D721Med (cell line): ENCODE data around the gene HDLBP.

Experiments used
- DNase-seq: peaks from one replicate; pipeline ENCODE4 v3.0.0; 2011; ENCODE audit warnings: low spot score; ENCODE audit not compliant: insufficient read length
- FAIRE-seq: peaks from 2 replicates; lab custom pipeline; 2011; peaks lifted over from hg19 to GRCh38; lab: Jason Lieb, UNC
- CTCF ChIP-seq: IDR thresholded peaks from 2 replicates; pipeline ENCODE4 v1.5.1; 2012; ENCODE audit warnings: mild to moderate bottlenecking, control low read depth; ENCODE audit not compliant: insufficient read depth; ENCODE audit errors: missing control alignments

HDLBP gene

GRCh38 chr2:241226723-241227572, 88.5 kb downstream of the HDLBP start:
- FAIRE-seq = no peak
- no peak for TF ChIP-seq CTCF
- DNase-seq = no peak

GRCh38 chr2:241225983-241226382, 89.5 kb downstream of the HDLBP start:
- no peak for TF ChIP-seq CTCF
- FAIRE-seq (no peak), DNase-seq (no peak)

GRCh38 chr2:241225545-241225944, 89.9 kb downstream of the HDLBP start:
- DNase-seq = no peak
- TF ChIP-seq CTCF = no peak
- no peak for FAIRE-seq

GRCh38 chr2:241224851-241225438, 90.5 kb downstream of the HDLBP start:
- FAIRE-seq (no peak), DNase-seq (no peak)
- no peak for TF ChIP-seq CTCF

GRCh38 chr2:241224018-241224850, 91.2 kb downstream of the HDLBP start:
- no peak for TF ChIP-seq CTCF
- no peak for DNase-seq
- FAIRE-seq = no peak

GRCh38 chr2:241223211-241224017, 92.1 kb downstream of the HDLBP start:
- no peak for TF ChIP-seq CTCF
- FAIRE-seq = no peak
- no peak for DNase-seq
